Measurements from ENCODE around the gene C6. TPM values are rescaled to one million over a fixed set of nuclear protein-coding genes. Genes with fewer than 3 reads are reported as not detected.
"Not testable (repeated sequence)": the region's sequence is repeated elsewhere in the genome, so short reads cannot be mapped to it uniquely, and the experiment has no call there.

The C6 gene
- total and polyA plus RNA-seq, 10 of the 15 experiments (the other 5 are each of a cell fraction or from before 2014, with no cell fraction given), result 0.31 TPM; not detected in 9

GRCh38 chr5:41205475-41205874 lies 7.9 kb downstream of the C6 start:
- H3K4me2 ChIP-seq (ENCODE audit: control insufficient read depth, insufficient read depth); H4K20me1 ChIP-seq (ENCODE audit: control insufficient read depth, insufficient read depth); H3K9me3 ChIP-seq (replicated peaks; ENCODE audit: control insufficient read depth, insufficient read depth, low read length); H3K27me3 ChIP-seq (replicated peaks in 1 of 2; ENCODE audit: control insufficient read depth in 2 of 2, insufficient read depth in 2 of 2, low read length in 1 of 2); H3K4me1 ChIP-seq (ENCODE audit: control insufficient read depth, insufficient read depth, low read length); H3K36me3 ChIP-seq (ENCODE audit: control insufficient read depth in 2 of 2, insufficient read depth in 2 of 2, low read length in 1 of 2); FAIRE-seq; H3K27ac ChIP-seq (ENCODE audit: control insufficient read depth, insufficient read depth); in situ Hi-C loops (cut with MboI); H3K79me2 ChIP-seq (ENCODE audit: control insufficient read depth, insufficient read depth, low read length); BruUV-seq (replicated peaks); H3K4me3 ChIP-seq; DNase-seq (ENCODE audit: low read depth, low spot score); intact Hi-C loops (cut with micrococcal nuclease; ENCODE audit: unreplicated experiment); H2AFZ ChIP-seq (ENCODE audit: control insufficient read depth, low read depth, low read length); RAD21 ChIA-PET (ENCODE audit: unreplicated experiment); H3K9ac ChIP-seq (ENCODE audit: control insufficient read depth, insufficient read depth, low read length); ATAC-seq; POLR2A ChIA-PET; SMC1A ChIA-PET (ENCODE audit: uncharacterized antibody, unreplicated experiment); CTCF ChIA-PET: not testable (repeated sequence)
- 52% methylated on average over 7 of the region's 8 CpGs for WGBS (ENCODE audit: insufficient coverage, insufficient replicate concordance, low lambda C conversion rate, missing lambda C conversion rate)

- CTCF ChIA-PET, result no interaction called here
- TF ChIP-seq ZSCAN29 (IDR thresholded peaks at IDR 0.05) (no peak), MAX (IDR thresholded peaks at IDR 0.05; ENCODE audit: low read depth, low read length) (no peak), POLR2AphosphoS2 (IDR thresholded peaks at IDR 0.05; ENCODE audit: low read depth, low read length) (no peak), ESRRA (IDR thresholded peaks at IDR 0.05; ENCODE audit: low read length) (no peak), SIN3A (IDR thresholded peaks at IDR 0.05; ENCODE audit: low read depth, low read length) (no peak), FOXM1 (IDR thresholded peaks at IDR 0.05; ENCODE audit: low read depth, low read length) (no peak), BCL11A (IDR thresholded peaks at IDR 0.05; ENCODE audit: low read depth, low read length) (no peak), ZNF592 (IDR thresholded peaks at IDR 0.05) (no peak), MEF2B (IDR thresholded peaks at IDR 0.05; ENCODE audit: partially characterized antibody, poor library complexity, severe bottlenecking) (no peak), SRF (IDR thresholded peaks at IDR 0.05; ENCODE audit: low read depth in 2 of 2, low read length in 2 of 2) (no peak)
- TF ChIP-seq, protein P1, sequence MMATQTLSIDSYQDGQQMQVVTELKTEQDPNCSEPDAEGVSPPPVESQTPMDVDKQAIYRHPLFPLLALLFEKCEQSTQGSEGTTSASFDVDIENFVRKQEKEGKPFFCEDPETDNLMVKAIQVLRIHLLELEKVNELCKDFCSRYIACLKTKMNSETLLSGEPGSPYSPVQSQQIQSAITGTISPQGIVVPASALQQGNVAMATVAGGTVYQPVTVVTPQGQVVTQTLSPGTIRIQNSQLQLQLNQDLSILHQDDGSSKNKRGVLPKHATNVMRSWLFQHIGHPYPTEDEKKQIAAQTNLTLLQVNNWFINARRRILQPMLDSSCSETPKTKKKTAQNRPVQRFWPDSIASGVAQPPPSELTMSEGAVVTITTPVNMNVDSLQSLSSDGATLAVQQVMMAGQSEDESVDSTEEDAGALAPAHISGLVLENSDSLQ (IDR thresholded peaks at IDR 0.05), result no peak
Observed at GRCh38 chr5:41203033-41203432, 10.3 kb downstream of the C6 start.

More at GRCh38 chr5:41203033-41203432, 10.3 kb downstream of the C6 start:
- H4K20me1 ChIP-seq (ENCODE audit: control insufficient read depth, insufficient read depth), result no peaks in the 10 kb centered on the region
- intact Hi-C loops (cut with micrococcal nuclease; ENCODE audit: unreplicated experiment) (no loop called here), in situ Hi-C loops (cut with MboI) (no loop called here)
- no peak overlapping the region for H3K27ac ChIP-seq (ENCODE audit: control insufficient read depth, insufficient read depth)
- ChIA-PET SMC1A (ENCODE audit: uncharacterized antibody, unreplicated experiment) (no interaction called here), RAD21 (ENCODE audit: unreplicated experiment) (no interaction called here), POLR2A (no interaction called here)
- WGBS (ENCODE audit: insufficient coverage, insufficient replicate concordance, low lambda C conversion rate, missing lambda C conversion rate), result 0% methylated on average over 2 of the region's 2 CpGs
- H3K27me3 ChIP-seq (replicated peaks in 1 of 2; ENCODE audit: control insufficient read depth in 2 of 2, insufficient read depth in 2 of 2, low read length in 1 of 2), result no peaks in the 10 kb centered on the region
- H3K4me2 ChIP-seq (ENCODE audit: control insufficient read depth, insufficient read depth), result no peak overlapping the region
- ATAC-seq (no peak), DNase-seq (ENCODE audit: low read depth, low spot score) (no peak), FAIRE-seq (no peak)
- no peak overlapping the region for H3K4me3 ChIP-seq
- no peak overlapping the region for H2AFZ ChIP-seq (ENCODE audit: control insufficient read depth, low read depth, low read length)
- no peaks in the 10 kb centered on the region for H3K4me1 ChIP-seq (ENCODE audit: control insufficient read depth, insufficient read depth, low read length)
- H3K9ac ChIP-seq (ENCODE audit: control insufficient read depth, insufficient read depth, low read length), result no peak overlapping the region
- no TSS peak for BruUV-seq (replicated peaks)
- no peaks in the 10 kb centered on the region for H3K36me3 ChIP-seq (ENCODE audit: control insufficient read depth in 2 of 2, insufficient read depth in 2 of 2, low read length in 1 of 2)
- no peaks in the 10 kb centered on the region for H3K9me3 ChIP-seq (replicated peaks; ENCODE audit: control insufficient read depth, insufficient read depth, low read length)
- H3K79me2 ChIP-seq (ENCODE audit: control insufficient read depth, insufficient read depth, low read length), result no peaks in the 10 kb centered on the region
